ENCODE results near the gene RAB38.

- TF ChIP-seq, protein P1, sequence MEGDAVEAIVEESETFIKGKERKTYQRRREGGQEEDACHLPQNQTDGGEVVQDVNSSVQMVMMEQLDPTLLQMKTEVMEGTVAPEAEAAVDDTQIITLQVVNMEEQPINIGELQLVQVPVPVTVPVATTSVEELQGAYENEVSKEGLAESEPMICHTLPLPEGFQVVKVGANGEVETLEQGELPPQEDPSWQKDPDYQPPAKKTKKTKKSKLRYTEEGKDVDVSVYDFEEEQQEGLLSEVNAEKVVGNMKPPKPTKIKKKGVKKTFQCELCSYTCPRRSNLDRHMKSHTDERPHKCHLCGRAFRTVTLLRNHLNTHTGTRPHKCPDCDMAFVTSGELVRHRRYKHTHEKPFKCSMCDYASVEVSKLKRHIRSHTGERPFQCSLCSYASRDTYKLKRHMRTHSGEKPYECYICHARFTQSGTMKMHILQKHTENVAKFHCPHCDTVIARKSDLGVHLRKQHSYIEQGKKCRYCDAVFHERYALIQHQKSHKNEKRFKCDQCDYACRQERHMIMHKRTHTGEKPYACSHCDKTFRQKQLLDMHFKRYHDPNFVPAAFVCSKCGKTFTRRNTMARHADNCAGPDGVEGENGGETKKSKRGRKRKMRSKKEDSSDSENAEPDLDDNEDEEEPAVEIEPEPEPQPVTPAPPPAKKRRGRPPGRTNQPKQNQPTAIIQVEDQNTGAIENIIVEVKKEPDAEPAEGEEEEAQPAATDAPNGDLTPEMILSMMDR (IDR thresholded peaks at IDR 0.05) = no peak
- TF ChIP-seq ZFX (IDR thresholded peaks at IDR 0.05; ENCODE audit: borderline replicate concordance) = no peak
Observed at GRCh38 chr11:88213406-88213805, 38.2 kb upstream of the RAB38 start.
